ENCODE data around the gene RABGAP1L. TPM values are rescaled to one million over a fixed set of nuclear protein-coding genes. Genes with fewer than 3 reads are reported as not detected.

The RABGAP1L gene
- total RNA-seq, 1 donor from 2014 or later: 48.5 TPM

DNA sequence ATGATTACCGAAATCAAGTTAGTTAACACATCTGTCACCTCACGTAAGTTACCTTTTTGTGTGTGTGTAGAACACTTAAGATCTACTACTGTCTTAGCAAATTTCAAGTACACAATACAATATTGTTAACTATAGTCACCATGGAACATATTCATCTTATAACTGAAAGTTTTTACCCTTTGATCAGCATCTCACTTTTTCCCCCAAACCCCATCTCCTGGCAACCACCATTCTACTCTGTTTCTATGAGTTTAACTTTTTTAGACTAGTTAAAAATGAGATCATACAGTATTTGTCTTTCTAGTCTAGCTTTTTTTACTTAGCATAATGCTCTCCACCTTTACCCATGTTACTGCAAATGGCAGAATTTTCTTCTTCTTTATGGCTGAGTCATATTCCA, 124.7 kb downstream of the RABGAP1L start:
- Mint-ChIP-seq H3K27ac (no peak overlapping the region), H3K9me3 (peaks cover 40% of the 10 kb centered on the region), H3K36me3 (peaks cover 38% of the 10 kb centered on the region), H3K27me3 (ENCODE audit: low read depth) (no peaks in the 10 kb centered on the region), H3K4me3 (no peak overlapping the region), H3K4me1 (no peaks in the 10 kb centered on the region)
- TF ChIP-seq, protein P1, sequence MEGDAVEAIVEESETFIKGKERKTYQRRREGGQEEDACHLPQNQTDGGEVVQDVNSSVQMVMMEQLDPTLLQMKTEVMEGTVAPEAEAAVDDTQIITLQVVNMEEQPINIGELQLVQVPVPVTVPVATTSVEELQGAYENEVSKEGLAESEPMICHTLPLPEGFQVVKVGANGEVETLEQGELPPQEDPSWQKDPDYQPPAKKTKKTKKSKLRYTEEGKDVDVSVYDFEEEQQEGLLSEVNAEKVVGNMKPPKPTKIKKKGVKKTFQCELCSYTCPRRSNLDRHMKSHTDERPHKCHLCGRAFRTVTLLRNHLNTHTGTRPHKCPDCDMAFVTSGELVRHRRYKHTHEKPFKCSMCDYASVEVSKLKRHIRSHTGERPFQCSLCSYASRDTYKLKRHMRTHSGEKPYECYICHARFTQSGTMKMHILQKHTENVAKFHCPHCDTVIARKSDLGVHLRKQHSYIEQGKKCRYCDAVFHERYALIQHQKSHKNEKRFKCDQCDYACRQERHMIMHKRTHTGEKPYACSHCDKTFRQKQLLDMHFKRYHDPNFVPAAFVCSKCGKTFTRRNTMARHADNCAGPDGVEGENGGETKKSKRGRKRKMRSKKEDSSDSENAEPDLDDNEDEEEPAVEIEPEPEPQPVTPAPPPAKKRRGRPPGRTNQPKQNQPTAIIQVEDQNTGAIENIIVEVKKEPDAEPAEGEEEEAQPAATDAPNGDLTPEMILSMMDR (IDR thresholded peaks at IDR 0.05; ENCODE audit: unreplicated experiment): no peak
- DNase-seq (ENCODE audit: low spot score in 2 of 2, unreplicated experiment in 2 of 2): no peak

DNA sequence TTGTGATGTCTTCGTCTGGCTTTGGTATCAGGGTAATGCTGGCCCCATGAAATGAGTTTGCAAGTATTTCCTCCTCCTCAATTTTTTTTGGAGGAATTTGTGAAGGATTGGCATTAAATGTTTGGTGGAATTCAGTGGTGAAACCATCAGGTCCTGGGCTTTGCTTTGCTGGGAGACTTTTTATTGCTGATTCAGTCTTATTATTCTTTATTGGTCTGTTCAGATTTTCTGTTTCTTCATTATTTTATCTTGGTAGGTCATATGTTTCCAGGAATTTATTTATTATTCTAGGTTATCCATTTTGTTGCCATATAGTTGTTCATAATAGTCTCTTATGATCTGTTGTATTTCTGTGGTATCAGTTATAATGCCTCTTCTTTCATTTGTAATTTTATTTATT, 126.7 kb downstream of the RABGAP1L start:
- TF ChIP-seq, protein P1 (IDR thresholded peaks at IDR 0.05; ENCODE audit: unreplicated experiment): no peak
- no peak overlapping the region for H3K27ac Mint-ChIP-seq
- H3K4me1 Mint-ChIP-seq: no peaks in the 10 kb centered on the region
- peaks cover 47% of the 10 kb centered on the region for H3K36me3 Mint-ChIP-seq
- DNase-seq (ENCODE audit: low spot score in 2 of 2, unreplicated experiment in 2 of 2): no peak
- H3K27me3 Mint-ChIP-seq (ENCODE audit: low read depth): no peaks in the 10 kb centered on the region
- H3K9me3 Mint-ChIP-seq: peaks cover 55% of the 10 kb centered on the region
- H3K4me3 Mint-ChIP-seq: no peak overlapping the region

DNA sequence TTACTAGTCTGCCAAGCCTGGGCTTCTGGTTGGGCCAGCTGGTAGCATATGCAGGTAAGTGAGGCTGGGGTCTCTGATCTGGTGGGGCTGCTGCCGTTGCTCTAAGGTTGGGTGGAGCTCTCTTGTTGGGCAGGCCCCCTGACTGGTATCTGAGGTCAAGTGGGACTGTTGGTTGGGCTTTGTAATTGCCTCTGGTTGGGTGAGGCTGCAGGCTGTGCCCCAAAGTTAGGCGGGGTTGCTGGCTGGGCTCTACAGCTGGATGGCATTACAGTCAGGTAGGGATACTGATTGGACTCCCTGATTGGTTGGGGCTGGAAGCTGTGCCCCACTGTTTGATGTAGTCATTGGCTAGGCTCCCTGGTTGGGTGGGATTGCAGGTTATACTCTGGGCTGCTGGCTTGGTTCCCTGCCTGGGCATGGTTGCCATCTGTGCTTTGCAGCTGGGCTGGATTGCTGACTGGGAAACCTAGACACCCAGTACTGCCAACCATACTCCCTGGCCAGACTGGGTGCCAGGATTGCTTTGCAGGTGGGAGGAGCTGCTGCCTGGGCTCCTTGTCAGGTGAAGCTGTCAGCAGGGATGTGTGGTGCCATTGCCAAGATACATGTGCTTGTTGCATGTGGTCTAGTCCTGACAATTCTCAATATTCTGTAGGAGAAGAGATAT, 130.5 kb downstream of the RABGAP1L start:
- Mint-ChIP-seq H3K4me3 (no peak overlapping the region), H3K36me3 (peaks cover 31% of the 10 kb centered on the region), H3K27ac (no peak overlapping the region), H3K4me1 (no peaks in the 10 kb centered on the region), H3K27me3 (ENCODE audit: low read depth) (no peaks in the 10 kb centered on the region), H3K9me3 (peaks cover 48% of the 10 kb centered on the region)
- TF ChIP-seq, protein P1 (IDR thresholded peaks at IDR 0.05; ENCODE audit: unreplicated experiment): no peak
- DNase-seq (ENCODE audit: low spot score in 2 of 2, unreplicated experiment in 2 of 2): no peak

DNA sequence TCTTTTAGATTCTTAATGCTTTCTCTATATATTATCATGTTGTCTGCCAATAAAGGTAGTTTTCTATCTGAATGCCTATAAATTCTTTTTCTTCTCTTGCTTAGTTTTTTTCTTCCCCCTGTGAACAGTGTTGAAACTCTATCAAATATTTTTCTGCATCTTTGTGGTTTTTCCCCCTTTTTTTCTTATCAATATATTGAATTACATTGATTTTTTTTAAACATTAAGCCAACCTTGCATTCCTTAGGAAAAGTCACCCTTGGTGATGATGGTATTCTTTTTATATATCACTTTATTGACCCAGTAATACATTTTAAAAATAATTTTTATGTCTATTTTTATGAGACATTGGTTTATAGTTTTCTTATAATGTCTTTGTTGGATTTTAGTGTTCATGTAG, 131.7 kb downstream of the RABGAP1L start:
- TF ChIP-seq, protein P1 (IDR thresholded peaks at IDR 0.05; ENCODE audit: unreplicated experiment): no peak
- peaks cover 48% of the 10 kb centered on the region for H3K9me3 Mint-ChIP-seq
- H3K4me3 Mint-ChIP-seq: no peak overlapping the region
- no peaks in the 10 kb centered on the region for H3K27me3 Mint-ChIP-seq (ENCODE audit: low read depth)
- peaks cover 31% of the 10 kb centered on the region for H3K36me3 Mint-ChIP-seq
- H3K4me1 Mint-ChIP-seq: no peaks in the 10 kb centered on the region
- DNase-seq (ENCODE audit: low spot score in 2 of 2, unreplicated experiment in 2 of 2): no peak
- H3K27ac Mint-ChIP-seq: no peak overlapping the region

DNA sequence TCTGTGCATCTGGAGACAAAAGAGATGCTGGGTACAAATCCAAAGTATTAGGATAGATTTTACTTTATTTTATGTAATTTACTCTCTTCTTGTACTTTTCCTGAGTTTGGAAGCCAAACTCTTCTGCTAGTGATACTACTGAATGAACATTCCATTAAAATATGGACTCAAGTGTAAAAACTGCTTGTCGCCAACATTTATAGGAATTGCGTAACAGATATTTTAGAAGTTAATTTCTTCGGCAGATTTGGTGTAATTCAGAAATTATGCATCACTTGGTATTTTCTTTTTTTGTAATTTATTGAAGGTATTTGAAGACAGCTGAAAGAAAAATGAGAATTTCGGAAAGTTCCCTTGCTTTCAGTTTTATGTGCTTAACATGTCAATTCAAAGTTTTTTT, 137.0 kb downstream of the RABGAP1L start:
- Mint-ChIP-seq H3K4me3 (no peak overlapping the region), H3K27me3 (ENCODE audit: low read depth) (no peaks in the 10 kb centered on the region), H3K27ac (no peak overlapping the region), H3K36me3 (peaks cover 5% of the 10 kb centered on the region), H3K9me3 (peaks cover 9% of the 10 kb centered on the region), H3K4me1 (no peaks in the 10 kb centered on the region)
- TF ChIP-seq, protein P1 (IDR thresholded peaks at IDR 0.05; ENCODE audit: unreplicated experiment): no peak
- DNase-seq (ENCODE audit: low spot score in 2 of 2, unreplicated experiment in 2 of 2): no peak
